Mesendoderm (in vitro differentiated cells): ENCODE data around the gene PCED1A.

Experiments used
- DNase-seq: peaks from one replicate; pipeline ENCODE4 v3.0.0; 2013
- H2AK5ac ChIP-seq: 2 replicates; pipeline ENCODE4 v1.6.1; 2013; ENCODE audit warnings: low read length, inconsistent platforms
- H2BK120ac ChIP-seq: 2 replicates; pipeline ENCODE4 v1.6.1; 2013; ENCODE audit warnings: low read depth, mild to moderate bottlenecking, low read length, moderate library complexity, mixed read lengths
- H2BK15ac ChIP-seq: replicated peaks from 2 replicates; pipeline ENCODE4 v1.6.1; 2013; ENCODE audit warnings: low read depth, mild to moderate bottlenecking, moderate library complexity
- H2BK5ac ChIP-seq: 2 replicates; pipeline ENCODE4 v1.6.1; 2013; ENCODE audit warnings: low read length, inconsistent platforms
- H3K18ac ChIP-seq: 2 replicates; pipeline ENCODE4 v1.6.1; 2013; ENCODE audit warnings: mild to moderate bottlenecking, low read length, mixed read lengths
- H3K23ac ChIP-seq: one replicate; pipeline ENCODE4 v1.6.1; 2013; ENCODE audit warnings: low read length
- H3K27ac ChIP-seq: 2 replicates; pipeline ENCODE4 v1.5.1; 2013; ENCODE audit warnings: low read depth, mild to moderate bottlenecking, inconsistent platforms, low read length, moderate library complexity
- H3K27me3 ChIP-seq: 2 replicates; pipeline ENCODE4 v1.6.1; 2013; ENCODE audit warnings: low read length, control low read depth, mild to moderate bottlenecking, inconsistent platforms; ENCODE audit not compliant: insufficient read depth, poor library complexity
- H3K36me3 ChIP-seq: 2 replicates; pipeline ENCODE4 v1.6.1; 2013; ENCODE audit warnings: low read length, inconsistent platforms; ENCODE audit not compliant: control insufficient read depth, insufficient read depth
- H3K4ac ChIP-seq: one replicate; pipeline ENCODE4 v1.6.1; 2013; ENCODE audit warnings: low read depth, mild to moderate bottlenecking, low read length, moderate library complexity
- H3K4me1 ChIP-seq: 2 replicates; pipeline ENCODE4 v1.6.1; 2013; ENCODE audit warnings: low read depth, low read length, inconsistent platforms; ENCODE audit not compliant: control insufficient read depth
- H3K4me2 ChIP-seq: 2 replicates; pipeline ENCODE4 v1.6.1; 2013; ENCODE audit warnings: low read length
- H3K4me3 ChIP-seq: 2 replicates; pipeline ENCODE4 v1.5.1; 2013; ENCODE audit warnings: mild to moderate bottlenecking, low read length
- H3K56ac ChIP-seq: one replicate; pipeline ENCODE4 v1.6.1; 2013; ENCODE audit warnings: low read length
- H3K79me1 ChIP-seq: 2 replicates; pipeline ENCODE4 v1.6.1; 2013; ENCODE audit warnings: low read length, inconsistent platforms
- H3K79me2 ChIP-seq: 2 replicates; pipeline ENCODE4 v1.6.1; 2013; ENCODE audit warnings: mild to moderate bottlenecking, low read length; ENCODE audit not compliant: control insufficient read depth, insufficient read depth
- H3K9ac ChIP-seq: 2 replicates; pipeline ENCODE4 v1.6.1; 2013; ENCODE audit warnings: low read length, inconsistent platforms
- H4K5ac ChIP-seq: one replicate; pipeline ENCODE4 v1.6.1; 2013; ENCODE audit warnings: low read length
- H4K8ac ChIP-seq: one replicate; pipeline ENCODE4 v1.6.1; 2013; ENCODE audit warnings: low read depth, mild to moderate bottlenecking, control low read depth, low read length, moderate library complexity
- WGBS: extraction: QIAGEN DNeasy Blood & Tissue Kit; methylation state at CpG from one replicate; pipeline ENCODE4 v1.1.7; 2013; ENCODE audit warnings: low lambda C conversion rate, missing lambda C conversion rate; ENCODE audit not compliant: insufficient coverage; ENCODE audit errors: extremely low coverage; 5-methylcytosine and 5-hydroxymethylcytosine counted together

The PCED1A gene

DNA sequence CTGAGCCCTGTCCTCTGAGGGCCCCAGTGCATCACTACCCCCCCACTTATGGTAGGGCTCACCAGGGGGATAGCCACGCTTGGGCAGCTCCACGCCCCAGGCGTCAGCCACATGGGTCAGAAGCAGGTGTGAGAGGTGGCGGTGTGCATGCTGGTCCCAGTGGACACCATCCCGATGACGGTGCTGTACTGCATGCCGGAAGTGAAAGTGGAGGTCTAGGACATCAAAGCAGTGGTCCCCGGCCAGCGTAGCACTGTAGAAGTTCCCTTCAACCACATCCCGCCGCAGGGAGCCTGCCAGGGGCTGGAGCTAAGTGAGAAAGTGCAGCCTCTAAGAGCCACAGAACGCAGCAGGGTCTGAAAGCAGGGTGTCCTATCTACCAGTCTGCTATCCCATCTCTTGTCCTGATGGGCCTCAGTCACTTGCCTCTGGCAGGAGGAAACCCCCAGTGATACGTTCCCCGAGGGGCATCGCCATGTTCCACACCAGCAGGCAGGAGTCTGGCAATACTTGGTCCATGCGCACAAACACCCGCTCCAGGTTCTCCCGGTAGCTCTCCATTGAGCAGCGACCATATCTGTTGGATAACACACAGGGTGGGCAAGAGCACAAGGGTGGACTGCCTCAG, 2.2 kb downstream of the PCED1A start:
- no peak overlapping the region for H2BK15ac ChIP-seq
- H3K36me3 ChIP-seq, result no peaks in the 10 kb centered on the region
- H3K9ac ChIP-seq, result no peak overlapping the region
- WGBS, result no CpG with 5 or more reads among the region's 19 CpGs
- H4K5ac ChIP-seq, result no peak overlapping the region
- H3K56ac ChIP-seq, result no peak overlapping the region
- no peak overlapping the region for H2BK120ac ChIP-seq
- no peak overlapping the region for H3K4ac ChIP-seq
- no peaks in the 10 kb centered on the region for H3K27me3 ChIP-seq
- H3K23ac ChIP-seq, result no peak overlapping the region
- no peak overlapping the region for H3K27ac ChIP-seq
- no peak overlapping the region for H2AK5ac ChIP-seq
- no peaks in the 10 kb centered on the region for H3K79me2 ChIP-seq
- no peak overlapping the region for H2BK5ac ChIP-seq
- H4K8ac ChIP-seq, result no peak overlapping the region
- no peaks in the 10 kb centered on the region for H3K4me1 ChIP-seq
- H3K4me2 ChIP-seq, result no peak overlapping the region
- no peak overlapping the region for H3K4me3 ChIP-seq
- no peak overlapping the region for H3K18ac ChIP-seq
- DNase-seq, result no peak
- no peaks in the 10 kb centered on the region for H3K79me1 ChIP-seq

- H3K79me2 ChIP-seq, result no peaks in the 10 kb centered on the region
These were observed 3.1 kb downstream of the PCED1A start for GRCh38 chr20:2837221-2837960.

DNA sequence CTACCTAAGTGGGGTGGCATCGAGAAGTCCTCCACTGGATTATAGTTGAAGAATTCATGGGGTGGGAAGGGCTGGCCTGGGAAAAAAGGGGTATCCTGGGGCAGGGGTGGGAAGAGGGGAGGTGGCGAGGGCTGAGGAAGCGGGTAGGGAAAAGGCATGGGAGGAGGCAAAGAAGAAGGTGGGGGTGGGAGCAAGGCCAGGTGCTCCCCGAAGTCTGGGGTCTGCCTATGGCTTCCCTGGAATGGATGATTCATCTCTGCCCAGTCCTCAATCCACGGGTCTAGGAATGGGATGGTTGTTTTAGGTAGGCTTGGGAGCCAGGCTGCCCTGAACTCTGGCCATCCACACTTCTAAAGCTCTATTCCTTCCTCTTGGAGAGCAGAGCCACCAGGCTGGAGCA, 4.4 kb downstream of the PCED1A start:
- no peak overlapping the region for H4K8ac ChIP-seq
- no peak overlapping the region for H2AK5ac ChIP-seq
- H3K56ac ChIP-seq, result no peak overlapping the region
- H3K4me3 ChIP-seq, result no peak overlapping the region
- H4K5ac ChIP-seq, result no peak overlapping the region
- no peak overlapping the region for H3K4ac ChIP-seq
- H3K23ac ChIP-seq, result no peak overlapping the region
- H3K27me3 ChIP-seq, result no peaks in the 10 kb centered on the region
- no peak overlapping the region for H3K18ac ChIP-seq
- no peaks in the 10 kb centered on the region for H3K4me1 ChIP-seq
- no peak for DNase-seq
- H2BK15ac ChIP-seq, result no peak overlapping the region
- no peaks in the 10 kb centered on the region for H3K79me1 ChIP-seq
- WGBS, result no CpG with 5 or more reads among the region's 5 CpGs
- no peaks in the 10 kb centered on the region for H3K36me3 ChIP-seq
- H3K27ac ChIP-seq, result no peak overlapping the region
- H3K4me2 ChIP-seq, result no peak overlapping the region
- no peak overlapping the region for H3K9ac ChIP-seq
- H2BK120ac ChIP-seq, result no peak overlapping the region
- H2BK5ac ChIP-seq, result no peak overlapping the region
- H3K79me2 ChIP-seq, result no peaks in the 10 kb centered on the region

More at GRCh38 chr20:2837221-2837960, 3.1 kb downstream of the PCED1A start:
- Histone ChIP-seq H3K36me3 (no peaks in the 10 kb centered on the region), H3K18ac (no peak overlapping the region), H2BK15ac (no peak overlapping the region), H3K4me2 (no peak overlapping the region), H4K8ac (no peak overlapping the region), H3K27ac (no peak overlapping the region), H2BK120ac (no peak overlapping the region), H4K5ac (no peak overlapping the region), H2AK5ac (no peak overlapping the region), H3K4ac (no peak overlapping the region), H3K56ac (no peak overlapping the region), H3K4me3 (no peak overlapping the region), H3K23ac (no peak overlapping the region), H3K4me1 (no peaks in the 10 kb centered on the region), H2BK5ac (no peak overlapping the region), H3K79me1 (no peaks in the 10 kb centered on the region), H3K27me3 (no peaks in the 10 kb centered on the region), H3K9ac (no peak overlapping the region)
- no peak for DNase-seq
- WGBS, result no CpG with 5 or more reads among the region's 6 CpGs

DNA sequence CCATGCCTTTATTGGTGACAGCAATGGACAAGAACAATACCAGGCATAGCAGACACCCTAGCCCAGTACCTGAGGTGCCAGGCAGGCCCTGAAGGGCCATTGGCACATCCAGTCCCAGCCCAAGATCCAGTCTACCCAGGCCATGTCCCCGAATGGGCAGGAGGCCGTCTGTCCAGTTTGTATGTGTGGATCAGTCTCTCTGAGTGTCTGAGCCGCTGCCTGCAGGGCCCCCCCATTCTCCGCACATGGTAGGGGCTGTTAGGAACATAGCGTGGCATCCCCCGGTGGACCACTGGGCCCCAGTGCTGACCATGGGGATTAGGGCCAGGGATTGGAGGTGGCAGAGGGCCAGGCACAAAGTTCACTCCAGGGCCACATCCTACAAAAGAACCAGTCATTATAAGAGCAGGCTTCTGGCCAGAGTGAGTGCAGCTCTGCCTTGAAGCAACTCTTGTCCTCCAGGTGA, 5.1 kb downstream of the PCED1A start:
- no peaks in the 10 kb centered on the region for H3K4me1 ChIP-seq
- no peaks in the 10 kb centered on the region for H3K36me3 ChIP-seq
- no peak overlapping the region for H3K18ac ChIP-seq
- no peak overlapping the region for H3K27ac ChIP-seq
- H3K4ac ChIP-seq, result no peak overlapping the region
- H3K79me1 ChIP-seq, result no peaks in the 10 kb centered on the region
- no peak overlapping the region for H3K4me3 ChIP-seq
- H4K8ac ChIP-seq, result no peak overlapping the region
- no peak overlapping the region for H3K56ac ChIP-seq
- no peaks in the 10 kb centered on the region for H3K79me2 ChIP-seq
- no peak overlapping the region for H2BK15ac ChIP-seq
- DNase-seq, result no peak
- no peak overlapping the region for H2BK5ac ChIP-seq
- H3K27me3 ChIP-seq, result no peaks in the 10 kb centered on the region
- no peak overlapping the region for H3K23ac ChIP-seq
- H4K5ac ChIP-seq, result no peak overlapping the region
- no peak overlapping the region for H2AK5ac ChIP-seq
- no peak overlapping the region for H2BK120ac ChIP-seq
- no peak overlapping the region for H3K4me2 ChIP-seq
- no CpG with 5 or more reads among the region's 6 CpGs for WGBS
- H3K9ac ChIP-seq, result no peak overlapping the region

DNA sequence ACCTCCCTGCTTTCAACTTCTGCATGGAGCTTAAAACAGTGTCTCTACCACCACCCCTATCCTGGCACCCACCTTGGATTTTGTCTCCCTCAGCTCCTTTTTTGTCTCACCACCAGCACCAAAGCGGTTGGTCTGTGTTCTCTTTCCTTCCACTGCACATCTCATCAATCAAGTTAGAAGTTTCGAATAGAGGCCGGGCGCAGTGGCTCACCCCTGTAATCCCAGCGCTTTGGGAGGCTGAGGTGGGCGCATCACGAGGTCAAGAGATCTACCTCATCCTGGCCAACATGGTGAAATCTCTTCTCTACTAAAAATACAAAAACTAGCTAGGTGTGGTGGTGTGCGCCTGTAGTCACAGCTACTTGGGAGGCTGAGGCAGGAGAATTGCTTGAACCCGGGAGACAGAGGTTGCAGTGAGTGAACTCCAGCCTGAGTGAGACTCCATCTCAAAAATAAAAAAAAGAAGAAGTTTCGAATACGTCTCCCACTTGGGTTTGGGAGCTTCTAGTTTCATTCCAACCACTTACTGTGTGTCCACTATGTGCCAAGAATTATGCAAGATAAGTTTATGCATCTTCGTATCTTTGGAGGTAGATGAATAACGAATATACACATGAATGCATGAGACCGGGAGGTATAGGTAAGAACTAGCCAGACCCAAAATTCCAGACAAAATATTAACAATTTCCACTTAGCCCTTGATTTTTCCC, 5.9 kb downstream of the PCED1A start:
- Histone ChIP-seq H3K18ac (no peak overlapping the region), H3K23ac (no peak overlapping the region), H2AK5ac (no peak overlapping the region), H3K4ac (no peak overlapping the region), H3K4me3 (no peak overlapping the region), H3K27ac (no peak overlapping the region), H2BK5ac (no peak overlapping the region), H2BK120ac (no peak overlapping the region), H3K56ac (no peak overlapping the region), H3K9ac (no peak overlapping the region), H3K4me1 (no peaks in the 10 kb centered on the region), H3K79me1 (no peaks in the 10 kb centered on the region), H4K5ac (no peak overlapping the region), H3K79me2 (no peaks in the 10 kb centered on the region), H3K27me3 (no peaks in the 10 kb centered on the region), H4K8ac (no peak overlapping the region), H2BK15ac (no peak overlapping the region), H3K4me2 (no peak overlapping the region), H3K36me3 (no peaks in the 10 kb centered on the region)
- no peak for DNase-seq
- WGBS, result no CpG with 5 or more reads among the region's 14 CpGs
